RWPE1 (cell line): ENCODE data around the gene ANXA8.
"Not testable (repeated sequence)": the region's sequence is repeated elsewhere in the genome, so short reads cannot be mapped to it uniquely, and the experiment has no call there.

ENCODE experiments used
- CTCF ChIA-PET: fragments of 350-600 bp; sonication (Branson Sonifier 250); formaldehyde crosslinking; extraction: SDS; loops from one replicate; lab custom pipeline; 2021; lab: Yijun Ruan, JAX
- POLR2A ChIA-PET: fragments of 400-600 bp; formaldehyde crosslinking; extraction: SDS; loops from one replicate; lab custom pipeline; 2020; ENCODE audit warnings: antibody characterized with exemption; ENCODE audit not compliant: low non-redundant PET; lab: Yijun Ruan, JAX
- DNase-seq: peaks from one replicate; pipeline ENCODE4 v3.0.0; 2012; ENCODE audit warnings: low spot score
- H3K27ac ChIP-seq: fragments of 450-650 bp; 2 replicates; pipeline ENCODE4 v1.5.1; 2017
- CTCF ChIP-seq: fragments of 450-650 bp; conservative IDR thresholded peaks from 2 replicates; pipeline ENCODE4 v1.5.1; 2017; ENCODE audit warnings: low read depth, mild to moderate bottlenecking

Gene ANXA8

GRCh38 chr10:47468731-47469528 is 15.0 kb downstream of the ANXA8 start:
- POLR2A ChIA-PET, DNase-seq: not testable (repeated sequence)

GRCh38 chr10:47467957-47468356 is 16.0 kb downstream of the ANXA8 start:
- POLR2A ChIA-PET, CTCF ChIA-PET, H3K27ac ChIP-seq, DNase-seq: not testable (repeated sequence)

More at GRCh38 chr10:47468731-47469528, 15.0 kb downstream of the ANXA8 start:
- CTCF ChIA-PET, H3K27ac ChIP-seq: not testable (repeated sequence)

- POLR2A ChIA-PET, DNase-seq, H3K27ac ChIP-seq, CTCF ChIA-PET: not testable (repeated sequence)
Observed at GRCh38 chr10:47467458-47467857, 16.5 kb downstream of the ANXA8 start.

GRCh38 chr10:47465216-47465917 is 18.5 kb downstream of the ANXA8 start:
- CTCF ChIA-PET, H3K27ac ChIP-seq, POLR2A ChIA-PET, DNase-seq: not testable (repeated sequence)

GRCh38 chr10:47462577-47463358 is 21.1 kb downstream of the ANXA8 start:
- CTCF ChIA-PET, DNase-seq, H3K27ac ChIP-seq, POLR2A ChIA-PET: not testable (repeated sequence)

- DNase-seq, CTCF ChIA-PET, POLR2A ChIA-PET: not testable (repeated sequence)
- peak; percentile 41 for TF ChIP-seq CTCF
- H3K27ac ChIP-seq, result peak overlapping the region; percentile 67
Observed at GRCh38 chr10:47461261-47461687, 22.6 kb downstream of the ANXA8 start.

GRCh38 chr10:47458466-47459154 is 25.3 kb downstream of the ANXA8 start:
- ChIA-PET POLR2A (no interaction called here), CTCF (no interaction called here)
- peak; percentile 25 for DNase-seq
- H3K27ac ChIP-seq, result no peak overlapping the region
- no peak for TF ChIP-seq CTCF

GRCh38 chr10:47457826-47458225 is 26.1 kb downstream of the ANXA8 start:
- no peak for TF ChIP-seq CTCF
- CTCF ChIA-PET, result no interaction called here
- POLR2A ChIA-PET, result no interaction called here
- no peak for DNase-seq
- no peak overlapping the region for H3K27ac ChIP-seq
